HFF-Myc (cell line): ENCODE data around the gene PPL.

Experiments used
- DNase-seq: peaks from one replicate; pipeline ENCODE4 v3.0.0-alpha.2; 2011; ENCODE audit warnings: low read depth; ENCODE audit errors: extremely low read depth
- H3K4me3 ChIP-seq: replicated peaks from 2 replicates; pipeline ENCODE4 v1.5.1; 2011; ENCODE audit warnings: low read depth, mild to moderate bottlenecking, control low read depth, low read length
- TF ChIP-seq, protein P1 (sequence below): IDR thresholded peaks from 2 replicates; pipeline ENCODE4 v1.5.1; 2012; ENCODE audit warnings: mild to moderate bottlenecking, low read depth, low read length, control low read depth; ENCODE audit errors: missing control alignments

Gene PPL

GRCh38 chr16:4979736-4980660, 43.0 kb upstream of the PPL start:
- no peak for DNase-seq
- TF ChIP-seq, protein P1, sequence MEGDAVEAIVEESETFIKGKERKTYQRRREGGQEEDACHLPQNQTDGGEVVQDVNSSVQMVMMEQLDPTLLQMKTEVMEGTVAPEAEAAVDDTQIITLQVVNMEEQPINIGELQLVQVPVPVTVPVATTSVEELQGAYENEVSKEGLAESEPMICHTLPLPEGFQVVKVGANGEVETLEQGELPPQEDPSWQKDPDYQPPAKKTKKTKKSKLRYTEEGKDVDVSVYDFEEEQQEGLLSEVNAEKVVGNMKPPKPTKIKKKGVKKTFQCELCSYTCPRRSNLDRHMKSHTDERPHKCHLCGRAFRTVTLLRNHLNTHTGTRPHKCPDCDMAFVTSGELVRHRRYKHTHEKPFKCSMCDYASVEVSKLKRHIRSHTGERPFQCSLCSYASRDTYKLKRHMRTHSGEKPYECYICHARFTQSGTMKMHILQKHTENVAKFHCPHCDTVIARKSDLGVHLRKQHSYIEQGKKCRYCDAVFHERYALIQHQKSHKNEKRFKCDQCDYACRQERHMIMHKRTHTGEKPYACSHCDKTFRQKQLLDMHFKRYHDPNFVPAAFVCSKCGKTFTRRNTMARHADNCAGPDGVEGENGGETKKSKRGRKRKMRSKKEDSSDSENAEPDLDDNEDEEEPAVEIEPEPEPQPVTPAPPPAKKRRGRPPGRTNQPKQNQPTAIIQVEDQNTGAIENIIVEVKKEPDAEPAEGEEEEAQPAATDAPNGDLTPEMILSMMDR: no peak
- no peak overlapping the region for H3K4me3 ChIP-seq

- no peak overlapping the region for H3K4me3 ChIP-seq
- no peak for DNase-seq
- TF ChIP-seq, protein P1: no peak
These were observed 42.2 kb upstream of the PPL start for GRCh38 chr16:4979164-4979563.

GRCh38 chr16:4976611-4977145, 39.7 kb upstream of the PPL start:
- no peak for DNase-seq
- TF ChIP-seq, protein P1: no peak

DNA sequence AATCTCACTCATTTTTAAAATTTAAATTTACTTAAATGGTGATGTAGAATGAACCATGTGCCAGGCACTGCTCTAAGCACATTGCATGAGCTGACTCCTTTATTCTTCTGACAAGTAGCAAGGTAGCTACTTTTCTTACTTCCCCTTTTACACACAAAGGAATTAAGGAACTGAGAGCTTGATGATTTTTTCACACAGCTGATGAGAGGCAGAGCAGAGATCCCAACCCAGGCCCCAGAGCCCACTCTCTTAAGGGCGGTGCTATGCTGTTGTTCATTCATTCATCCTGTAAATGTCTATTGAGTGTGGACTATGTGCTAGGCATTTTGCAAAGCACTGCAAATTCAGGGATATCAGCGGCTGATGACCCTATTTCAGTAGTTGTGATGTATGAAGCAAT, 39.1 kb upstream of the PPL start:
- TF ChIP-seq, protein P1: no peak

More at GRCh38 chr16:4976611-4977145, 39.7 kb upstream of the PPL start:
- H3K4me3 ChIP-seq: no peak overlapping the region

DNA sequence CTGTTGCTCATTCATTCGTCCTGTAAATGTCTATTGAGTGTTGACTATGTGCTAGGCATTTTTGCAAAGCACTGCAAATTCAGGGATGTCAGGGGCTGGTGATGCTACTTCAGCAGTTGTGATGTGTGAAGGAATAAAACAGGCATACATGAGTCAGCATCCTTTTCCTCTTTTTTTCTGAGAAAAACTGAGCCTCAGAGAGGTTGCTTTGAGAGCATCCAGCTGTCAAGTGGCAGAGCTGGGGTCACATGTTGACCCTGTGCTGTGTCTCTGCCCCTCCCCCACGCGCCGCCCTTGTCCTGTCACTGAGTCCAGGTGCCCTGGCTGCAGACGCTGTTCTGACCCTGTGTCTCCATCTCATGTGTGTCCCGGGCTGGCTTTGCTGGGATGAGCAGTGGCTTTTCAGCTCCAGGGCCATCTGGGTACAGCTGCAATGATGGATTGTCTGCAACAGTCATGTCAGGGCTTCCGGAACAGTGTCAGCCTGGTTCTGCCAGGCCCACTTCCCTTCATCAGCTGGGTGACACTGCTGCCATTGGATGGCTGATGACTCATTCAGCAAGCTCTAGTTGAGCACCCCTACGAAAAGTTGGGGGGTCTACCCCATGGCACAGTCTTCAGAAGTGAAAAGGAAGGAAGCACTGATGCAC, 36.1 kb upstream of the PPL start:
- no peak for DNase-seq
- TF ChIP-seq, protein P1: no peak
- no peak overlapping the region for H3K4me3 ChIP-seq

More for the DNA sequence above, 39.1 kb upstream of the PPL start:
- DNase-seq: no peak
- no peak overlapping the region for H3K4me3 ChIP-seq

DNA sequence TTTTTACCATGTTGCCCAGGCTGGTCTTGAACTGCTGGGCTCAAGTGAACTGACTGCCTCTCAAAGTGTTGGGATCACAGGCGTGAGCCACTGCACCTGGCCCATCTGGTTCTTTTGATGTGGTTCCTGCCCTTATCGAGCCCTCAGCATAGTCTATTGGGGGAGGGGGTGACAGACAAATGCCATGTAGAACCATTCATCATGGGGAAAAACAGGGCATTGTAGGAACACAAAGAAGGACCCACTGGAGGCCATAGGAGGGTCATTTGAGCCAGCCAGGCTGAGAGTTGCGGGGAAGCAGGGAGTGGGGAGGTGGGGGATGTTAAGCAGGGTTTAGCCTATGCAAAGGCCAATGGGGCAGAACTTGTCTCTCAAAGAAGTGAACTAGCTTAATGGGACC, 33.1 kb upstream of the PPL start:
- DNase-seq: no peak
- no peak overlapping the region for H3K4me3 ChIP-seq
- TF ChIP-seq, protein P1: no peak
